ENCODE data around the gene RRAGA. TPM values are rescaled to one million over a fixed set of nuclear protein-coding genes. Genes with fewer than 3 reads are reported as not detected.

The RRAGA gene
- total RNA-seq, 1 experiment from 2014 or later: 56.4 TPM

GRCh38 chr9:19057033-19057432 lies 7.8 kb downstream of the RRAGA start:
- Histone ChIP-seq H3T11ph (ENCODE audit: low read length) (no peak overlapping the region), H3K79me1 (ENCODE audit: insufficient read depth, low read depth, low read length, poor library complexity, severe bottlenecking) (no peaks in the 10 kb centered on the region), H3K23me2 (ENCODE audit: insufficient read length, low read depth, low read length, poor library complexity, severe bottlenecking) (no peaks in the 10 kb centered on the region), H3K14ac (ENCODE audit: insufficient read depth, low read length) (no peak overlapping the region), H2BK15ac (ENCODE audit: low read depth, low read length) (no peak overlapping the region), H3K27me3 (ENCODE audit: insufficient read depth, low read length) (no peaks in the 10 kb centered on the region), H2AK5ac (ENCODE audit: insufficient read length, low read length) (no peak overlapping the region), H4K5ac (ENCODE audit: insufficient read length, low read depth, low read length) (no peak overlapping the region), H4K91ac (ENCODE audit: insufficient read length, low read depth, low read length) (no peak overlapping the region), H3K9ac (ENCODE audit: extremely low read depth, insufficient read length, low read length) (no peak overlapping the region), H2BK120ac (ENCODE audit: low read depth, low read length, poor library complexity, severe bottlenecking) (no peak overlapping the region), H3K18ac (ENCODE audit: insufficient read length, low read depth, low read length) (no peak overlapping the region), H3K56ac (ENCODE audit: insufficient read length, low read depth, low read length) (no peak overlapping the region), H3K9me3 (ENCODE audit: control insufficient read depth, low read depth, low read length) (no peaks in the 10 kb centered on the region), H4K20me1 (ENCODE audit: control insufficient read depth, insufficient read depth, insufficient read length) (no peaks in the 10 kb centered on the region), H3K4me2 (ENCODE audit: insufficient read depth, insufficient read length, low read length) (no peak overlapping the region), H2BK5ac (ENCODE audit: insufficient read length, low read length) (no peak overlapping the region), H3K23ac (ENCODE audit: insufficient read length, low read depth, low read length) (no peak overlapping the region), H2AFZ (ENCODE audit: low read length) (no peak overlapping the region), H3K27ac (ENCODE audit: insufficient read length, low read depth, low read length) (no peak overlapping the region), H2BK20ac (ENCODE audit: low read depth, low read length, poor library complexity, severe bottlenecking) (no peak overlapping the region), H3K4ac (ENCODE audit: low read depth, low read length) (no peak overlapping the region), H3K4me1 (ENCODE audit: insufficient read depth, low read length) (no peaks in the 10 kb centered on the region), H4K8ac (replicated peaks; ENCODE audit: insufficient read length, low read depth, low read length) (no peak overlapping the region), H3K79me2 (ENCODE audit: insufficient read depth, low read length) (no peaks in the 10 kb centered on the region), H2BK12ac (ENCODE audit: insufficient read length, low read depth, low read length) (no peak overlapping the region)
- no peaks in the 10 kb centered on the region for H3K27me3 Mint-ChIP-seq (ENCODE audit: low read depth)
- H3K4me3 Mint-ChIP-seq: no peak overlapping the region
- peak overlapping the region in 1 of 3 experiments; percentile 88; a peak in 1 of 7 replicates for H3K27ac Mint-ChIP-seq
- DNase-seq: no peak
- peaks cover 45 to 67% (median 66%) of the 10 kb centered on the region in 3 experiments; a peak in 6 of 7 replicates for H3K36me3 Mint-ChIP-seq (ENCODE audit: insufficient read depth in 1 of 3, low read depth in 3 of 3)
- TF ChIP-seq, protein P1, sequence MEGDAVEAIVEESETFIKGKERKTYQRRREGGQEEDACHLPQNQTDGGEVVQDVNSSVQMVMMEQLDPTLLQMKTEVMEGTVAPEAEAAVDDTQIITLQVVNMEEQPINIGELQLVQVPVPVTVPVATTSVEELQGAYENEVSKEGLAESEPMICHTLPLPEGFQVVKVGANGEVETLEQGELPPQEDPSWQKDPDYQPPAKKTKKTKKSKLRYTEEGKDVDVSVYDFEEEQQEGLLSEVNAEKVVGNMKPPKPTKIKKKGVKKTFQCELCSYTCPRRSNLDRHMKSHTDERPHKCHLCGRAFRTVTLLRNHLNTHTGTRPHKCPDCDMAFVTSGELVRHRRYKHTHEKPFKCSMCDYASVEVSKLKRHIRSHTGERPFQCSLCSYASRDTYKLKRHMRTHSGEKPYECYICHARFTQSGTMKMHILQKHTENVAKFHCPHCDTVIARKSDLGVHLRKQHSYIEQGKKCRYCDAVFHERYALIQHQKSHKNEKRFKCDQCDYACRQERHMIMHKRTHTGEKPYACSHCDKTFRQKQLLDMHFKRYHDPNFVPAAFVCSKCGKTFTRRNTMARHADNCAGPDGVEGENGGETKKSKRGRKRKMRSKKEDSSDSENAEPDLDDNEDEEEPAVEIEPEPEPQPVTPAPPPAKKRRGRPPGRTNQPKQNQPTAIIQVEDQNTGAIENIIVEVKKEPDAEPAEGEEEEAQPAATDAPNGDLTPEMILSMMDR (conservative IDR thresholded peaks at IDR 0.05): no peak
- no peaks in the 10 kb centered on the region for H3K9me3 Mint-ChIP-seq
- peaks cover 6 to 7% of the 10 kb centered on the region in 2 experiments; a peak in 3 of 4 replicates for H3K4me1 Mint-ChIP-seq

Measured in H9 (cell line).